HCT116 (cell line): Measurements from ENCODE around the gene NUMA1. TPM values are rescaled to one million over a fixed set of nuclear protein-coding genes. Genes with fewer than 3 reads are reported as not detected.
A peak's percentile ranks its signal among the peaks of the same experiment; 100 is the strongest.

Experiments used
- ATAC-seq: fragments of 200-7000 bp; cut with Tn5 transposase; 2 replicates; pipeline ENCODE4 v1.9.1; 2020; ENCODE audit warnings: mild to moderate bottlenecking, moderate library complexity
- BruUV-seq: library from RNA; stranded (reverse); fragments of 400-500 nt; replicated peaks from 2 replicates; lab custom pipeline; 2021; lab: Mats Ljungman, UMichigan
- CTCF ChIA-PET: fragments of 300-600 bp; sonication (Branson Sonifier 250); formaldehyde crosslinking; loops from one replicate; lab custom pipeline; 2021; ENCODE audit warnings: antibody characterized with exemption; lab: Charles Lee
- POLR2A ChIA-PET: fragments of 300-600, 350-600 bp; sonication (Branson Sonifier 250); formaldehyde crosslinking; loops from one replicate; lab custom pipeline; 2021; ENCODE audit warnings: antibody characterized with exemption; lab: Charles Lee
- RAD21 ChIA-PET, 2 experiments: fragments of 300-600 bp; sonication (Branson Sonifier 250); formaldehyde crosslinking; loops; one replicate each; lab custom pipeline; 2023; ENCODE audit warnings: low total read pairs in 2 of 2; ENCODE audit not compliant: uncharacterized antibody in 2 of 2, unreplicated experiment in 2 of 2, low non-redundant PET in 1 of 2; lab: Charles Lee
- DNase-seq: peaks from one replicate; pipeline ENCODE4 v3.0.0-alpha.2; 2010; ENCODE audit warnings: low read depth, low spot score
- H2AFZ ChIP-seq: fragments of 200-600 bp; shearing (Covaris generic), sonication (generic); 2 replicates; pipeline ENCODE4 v1.6.1; 2017; ENCODE audit warnings: low read depth, mixed run types, mixed read lengths, antibody characterized with exemption, low read length; ENCODE audit not compliant: poor library complexity, severe bottlenecking
- H3K27ac ChIP-seq: 2 replicates; pipeline ENCODE4 v1.5.1; 2012; ENCODE audit warnings: low read depth, low read length
- H3K27me3 ChIP-seq: fragments of 200-600 bp; sonication (generic); 2 replicates; pipeline ENCODE4 v1.6.1; 2016; ENCODE audit warnings: mixed run types, low read length, mixed read lengths; ENCODE audit not compliant: insufficient read depth
- H3K36me3 ChIP-seq, 2 experiments: fragments of 200-500 bp in 1 of 2; fragments of 200-600 bp in 1 of 2; sonication (Bioruptor generic) in 1 of 2; sonication (generic) in 1 of 2; 2 replicates each; pipeline versions ENCODE4 v1.5.1 to v1.6.1; 2014 to 2016; ENCODE audit warnings: low read length in 2 of 2, inconsistent platforms in 1 of 2, mixed read lengths in 1 of 2, mixed run types in 1 of 2; ENCODE audit not compliant: insufficient read depth in 2 of 2, control insufficient read depth in 1 of 2
- H3K4me1 ChIP-seq, 2 experiments: fragments of 200-600 bp in 1 of 2; sonication (generic) in 1 of 2; 2 replicates each; pipeline versions ENCODE4 v1.5.1 to v1.6.1; 2012 to 2017; ENCODE audit warnings: low read length in 2 of 2, inconsistent platforms in 1 of 2, mild to moderate bottlenecking in 1 of 2, mixed read lengths in 1 of 2, mixed run types in 1 of 2, moderate library complexity in 1 of 2; ENCODE audit not compliant: insufficient read depth in 2 of 2, control insufficient read depth in 1 of 2
- H3K4me2 ChIP-seq: fragments of 200-600 bp; sonication (generic); 2 replicates; pipeline ENCODE4 v1.6.1; 2017; ENCODE audit warnings: mixed run types, low read length, mixed read lengths
- H3K4me3 ChIP-seq, 2 experiments: fragments of 200-600 bp in 1 of 2; sonication (generic) in 1 of 2; replicated peaks in 1 of 2; 2 replicates each; pipeline ENCODE4 v1.5.1; 2011 to 2016; ENCODE audit warnings: low read length in 2 of 2, control low read depth in 1 of 2, low read depth in 1 of 2, mild to moderate bottlenecking in 1 of 2, mixed read lengths in 1 of 2, mixed run types in 1 of 2
- H3K79me2 ChIP-seq: fragments of 200-600 bp; sonication (generic); 2 replicates; pipeline ENCODE4 v1.6.1; 2017; ENCODE audit warnings: mild to moderate bottlenecking, mixed run types, low read length, moderate library complexity, mixed read lengths; ENCODE audit not compliant: insufficient read depth
- H3K9ac ChIP-seq: fragments of 200-600 bp; sonication (generic); 2 replicates; pipeline ENCODE4 v1.6.1; 2016; ENCODE audit warnings: low read length, mixed read lengths
- H3K9me2 ChIP-seq: fragments of 200-600 bp; sonication (generic), shearing (Covaris generic); 2 replicates; pipeline ENCODE4 v1.6.1; 2017; ENCODE audit warnings: mixed run types, mild to moderate bottlenecking, moderate library complexity; ENCODE audit not compliant: insufficient read depth
- H3K9me3 ChIP-seq, 2 experiments: fragments of 200-500 bp in 1 of 2; fragments of 200-600 bp in 1 of 2; sonication (Bioruptor generic) in 1 of 2; sonication (generic) in 1 of 2; 2 replicates each; pipeline ENCODE4 v1.6.1; 2014 to 2017; ENCODE audit warnings: low read length in 2 of 2, mixed read lengths in 2 of 2, inconsistent platforms in 1 of 2, low read depth in 1 of 2, mild to moderate bottlenecking in 1 of 2, mixed run types in 1 of 2, moderate library complexity in 1 of 2; ENCODE audit not compliant: control insufficient read depth in 1 of 2, insufficient read depth in 1 of 2
- H4K20me1 ChIP-seq: fragments of 200-600 bp; sonication (generic), shearing (Covaris generic); 2 replicates; pipeline ENCODE4 v1.6.1; 2017; ENCODE audit warnings: mixed run types, mild to moderate bottlenecking, moderate library complexity; ENCODE audit not compliant: insufficient read depth
- CBX3 ChIP-seq: IDR thresholded peaks from 2 replicates; pipeline ENCODE4 v1.6.1; 2012; ENCODE audit warnings: low read depth
- EGR1 ChIP-seq: IDR thresholded peaks from 2 replicates; pipeline ENCODE4 v1.6.1; 2012; ENCODE audit warnings: low read depth
- ELF1 ChIP-seq: IDR thresholded peaks from 2 replicates; pipeline ENCODE4 v1.6.1; 2012; ENCODE audit warnings: low read depth, borderline replicate concordance
- EZH2phosphoT487 ChIP-seq: fragments of 200-600 bp; IDR thresholded peaks from 2 replicates; pipeline ENCODE4 v1.6.1; 2018; ENCODE audit warnings: antibody characterized with exemption, borderline replicate concordance
- POLR2A ChIP-seq: IDR thresholded peaks from 2 replicates; pipeline ENCODE4 v1.7.0; 2011; ENCODE audit warnings: borderline replicate concordance; ENCODE audit not compliant: insufficient read depth, insufficient read length; ENCODE audit errors: extremely low read depth
- POLR2AphosphoS5 ChIP-seq: IDR thresholded peaks from 2 replicates; pipeline ENCODE4 v1.6.1; 2011; ENCODE audit warnings: mild to moderate bottlenecking, low read depth, low read length, moderate library complexity
- RAD21 ChIP-seq: IDR thresholded peaks from 2 replicates; pipeline ENCODE4 v1.6.1; 2012; ENCODE audit warnings: low read depth, mild to moderate bottlenecking
- SIN3A ChIP-seq: IDR thresholded peaks from 2 replicates; pipeline ENCODE4 v1.6.1; 2012; ENCODE audit warnings: low read depth
- SP1 ChIP-seq: IDR thresholded peaks from 2 replicates; pipeline ENCODE4 v1.6.1; 2012; ENCODE audit warnings: low read depth
- TCF7L2 ChIP-seq: IDR thresholded peaks from 2 replicates; pipeline ENCODE4 v1.7.0; 2011; ENCODE audit warnings: borderline replicate concordance, inconsistent platforms; ENCODE audit not compliant: insufficient read depth, insufficient read length; ENCODE audit errors: extremely low read depth
- ZBTB33 ChIP-seq: IDR thresholded peaks from 2 replicates; pipeline ENCODE4 v1.6.1; 2011; ENCODE audit warnings: mild to moderate bottlenecking, low read length, moderate library complexity; ENCODE audit not compliant: insufficient replicate concordance; ENCODE audit errors: extremely low read depth
- ZFX ChIP-seq: fragments of 450-650 bp; IDR thresholded peaks from 2 replicates; pipeline ENCODE4 v1.6.1; 2017
- intact Hi-C: fragments of 100-400 bp; cut with micrococcal nuclease; formaldehyde crosslinking; loops from 2 replicates; pipeline ENCODE4 v1.10.0; 2022
- total RNA-seq: library from RNA; stranded (reverse); gene quantifications from one replicate; pipeline ENCODE4 v1.2.1, GENCODE V29; 2021; ENCODE audit not compliant: unreplicated experiment
- TF ChIP-seq, protein P1 (sequence below): IDR thresholded peaks from 2 replicates; pipeline ENCODE4 v1.6.1; 2012
- TF ChIP-seq, protein P2 (sequence below): IDR thresholded peaks from 2 replicates; pipeline ENCODE4 v1.6.1; 2012; ENCODE audit warnings: low read depth

The NUMA1 gene
- total RNA-seq, 1 experiment from 2014 or later: 133 TPM

DNA sequence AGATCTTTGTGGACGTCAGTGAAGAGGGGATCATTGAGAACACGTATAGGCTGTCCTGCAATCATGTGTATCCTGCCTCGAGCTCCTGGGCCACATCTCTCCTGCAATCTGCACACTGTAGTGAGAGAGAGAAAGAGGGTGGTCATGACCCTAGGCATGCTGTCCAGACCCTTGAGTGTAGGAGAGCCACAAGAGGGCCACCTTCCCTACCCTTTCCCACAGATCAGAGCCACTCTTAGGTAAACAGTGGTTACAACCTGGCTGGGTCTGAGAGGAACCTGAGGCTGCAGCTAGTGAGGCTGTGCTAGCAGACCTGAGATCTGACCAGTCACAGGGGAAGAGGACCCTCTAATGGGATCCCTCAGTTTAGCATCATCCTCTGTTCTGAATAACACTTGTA is 85.6 kb downstream of the NUMA1 start:
- DNase-seq (no peak), ATAC-seq (no peak)
- H3K4me3 ChIP-seq: no peak overlapping the region
- H3K9me3 ChIP-seq: no peaks in the 10 kb centered on the region
- H3K4me2 ChIP-seq: no peak overlapping the region
- ChIA-PET RAD21 (no interaction called here), CTCF (no interaction called here), POLR2A (no interaction called here)
- no peaks in the 10 kb centered on the region for H3K9me2 ChIP-seq
- H2AFZ ChIP-seq: no peak overlapping the region
- no peak overlapping the region for H3K9ac ChIP-seq
- H3K27ac ChIP-seq: no peak overlapping the region
- H3K27me3 ChIP-seq: no peaks in the 10 kb centered on the region
- BruUV-seq: no TSS peak
- H3K4me1 ChIP-seq: no peaks in the 10 kb centered on the region
- H3K36me3 ChIP-seq: peaks cover 0 to 8% of the 10 kb centered on the region in 2 experiments; a peak in 2 of 4 replicates
- intact Hi-C loops: no loop called here
- no peaks in the 10 kb centered on the region for H4K20me1 ChIP-seq
- TF ChIP-seq ZBTB33 (no peak), ZFX (no peak), POLR2A (no peak), SP1 (no peak), RAD21 (peak; percentile 17; the same call in 1 of the 2 replicates)
- TF ChIP-seq, protein P1, sequence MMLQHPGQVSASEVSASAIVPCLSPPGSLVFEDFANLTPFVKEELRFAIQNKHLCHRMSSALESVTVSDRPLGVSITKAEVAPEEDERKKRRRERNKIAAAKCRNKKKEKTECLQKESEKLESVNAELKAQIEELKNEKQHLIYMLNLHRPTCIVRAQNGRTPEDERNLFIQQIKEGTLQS: no peak
- no peaks in the 10 kb centered on the region for H3K79me2 ChIP-seq

DNA sequence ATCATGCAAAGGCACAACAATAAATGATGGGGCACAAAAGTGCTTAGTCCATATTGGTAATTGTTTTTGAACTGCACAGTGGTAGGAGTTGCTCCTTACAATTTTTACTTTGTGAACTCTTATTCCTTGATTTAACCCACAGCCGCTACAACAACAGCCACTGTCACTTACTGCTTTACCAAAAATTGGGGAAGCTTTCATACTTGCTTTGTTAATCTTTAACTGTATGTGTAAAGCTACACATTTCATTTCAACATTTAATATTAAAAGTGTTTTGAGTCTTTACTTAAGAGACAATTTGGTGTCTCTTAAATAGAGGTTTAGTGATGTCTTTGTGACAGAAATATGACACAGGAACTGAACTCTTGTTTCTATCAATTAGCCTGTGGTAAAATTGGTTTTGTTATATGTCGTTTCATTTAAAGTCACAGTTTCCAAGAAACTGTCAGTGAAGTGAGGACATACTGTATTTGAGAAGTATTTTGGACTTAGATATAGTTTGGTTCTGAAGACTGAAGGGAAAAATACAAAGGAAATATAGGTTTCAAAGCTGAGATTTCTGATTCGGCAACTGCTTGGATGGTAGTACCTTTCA is 88.1 kb downstream of the NUMA1 start:
- CTCF ChIA-PET: no interaction called here
- no peak overlapping the region for H2AFZ ChIP-seq
- H3K4me2 ChIP-seq: no peak overlapping the region
- no peak for DNase-seq
- no peak overlapping the region for H3K4me3 ChIP-seq
- H3K4me1 ChIP-seq: no peaks in the 10 kb centered on the region
- intact Hi-C loops: no loop called here
- H3K9ac ChIP-seq: no peak overlapping the region
- no peaks in the 10 kb centered on the region for H3K9me3 ChIP-seq
- no peaks in the 10 kb centered on the region for H3K9me2 ChIP-seq
- no peaks in the 10 kb centered on the region for H4K20me1 ChIP-seq
- RAD21 ChIA-PET: no interaction called here
- no peak overlapping the region for H3K27ac ChIP-seq
- H3K36me3 ChIP-seq: peaks cover 0 to 8% of the 10 kb centered on the region in 2 experiments; a peak in 1 of 4 replicates
- BruUV-seq: no TSS peak
- no peaks in the 10 kb centered on the region for H3K27me3 ChIP-seq
- H3K79me2 ChIP-seq: no peaks in the 10 kb centered on the region; the same call in 1 of the 2 replicates
- ATAC-seq: no peak
- POLR2A ChIA-PET: no interaction called here
- TF ChIP-seq SIN3A (no peak), EGR1 (no peak), TCF7L2 (no peak), EZH2phosphoT487 (no peak), ELF1 (no peak), ZFX (no peak), RAD21 (no peak), POLR2A (no peak), POLR2AphosphoS5 (no peak), CBX3 (no peak)
- TF ChIP-seq, protein P1: no peak
- TF ChIP-seq, protein P2, sequence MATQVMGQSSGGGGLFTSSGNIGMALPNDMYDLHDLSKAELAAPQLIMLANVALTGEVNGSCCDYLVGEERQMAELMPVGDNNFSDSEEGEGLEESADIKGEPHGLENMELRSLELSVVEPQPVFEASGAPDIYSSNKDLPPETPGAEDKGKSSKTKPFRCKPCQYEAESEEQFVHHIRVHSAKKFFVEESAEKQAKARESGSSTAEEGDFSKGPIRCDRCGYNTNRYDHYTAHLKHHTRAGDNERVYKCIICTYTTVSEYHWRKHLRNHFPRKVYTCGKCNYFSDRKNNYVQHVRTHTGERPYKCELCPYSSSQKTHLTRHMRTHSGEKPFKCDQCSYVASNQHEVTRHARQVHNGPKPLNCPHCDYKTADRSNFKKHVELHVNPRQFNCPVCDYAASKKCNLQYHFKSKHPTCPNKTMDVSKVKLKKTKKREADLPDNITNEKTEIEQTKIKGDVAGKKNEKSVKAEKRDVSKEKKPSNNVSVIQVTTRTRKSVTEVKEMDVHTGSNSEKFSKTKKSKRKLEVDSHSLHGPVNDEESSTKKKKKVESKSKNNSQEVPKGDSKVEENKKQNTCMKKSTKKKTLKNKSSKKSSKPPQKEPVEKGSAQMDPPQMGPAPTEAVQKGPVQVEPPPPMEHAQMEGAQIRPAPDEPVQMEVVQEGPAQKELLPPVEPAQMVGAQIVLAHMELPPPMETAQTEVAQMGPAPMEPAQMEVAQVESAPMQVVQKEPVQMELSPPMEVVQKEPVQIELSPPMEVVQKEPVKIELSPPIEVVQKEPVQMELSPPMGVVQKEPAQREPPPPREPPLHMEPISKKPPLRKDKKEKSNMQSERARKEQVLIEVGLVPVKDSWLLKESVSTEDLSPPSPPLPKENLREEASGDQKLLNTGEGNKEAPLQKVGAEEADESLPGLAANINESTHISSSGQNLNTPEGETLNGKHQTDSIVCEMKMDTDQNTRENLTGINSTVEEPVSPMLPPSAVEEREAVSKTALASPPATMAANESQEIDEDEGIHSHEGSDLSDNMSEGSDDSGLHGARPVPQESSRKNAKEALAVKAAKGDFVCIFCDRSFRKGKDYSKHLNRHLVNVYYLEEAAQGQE: no peak
